Prostate gland (tissue), 2 donors: ENCODE results near the gene KL. TPM values are rescaled to one million over a fixed set of nuclear protein-coding genes. Genes with fewer than 3 reads are reported as not detected.

Experiments
- DNase-seq: peaks from one replicate; pipeline ENCODE4 v3.0.0-alpha.2; 2019; ENCODE audit warnings: low spot score
- H3K27ac ChIP-seq, 2 donors: fragments of 200-600 bp; sonication (generic); 2 replicates each; pipeline ENCODE4 v1.5.1; 2017 to 2019
- H3K27me3 ChIP-seq: fragments of 200-600 bp; sonication (generic); replicated peaks from 2 replicates; pipeline ENCODE4 v1.5.1; 2019; ENCODE audit not compliant: insufficient read depth
- H3K36me3 ChIP-seq, 2 donors: fragments of 200-600 bp; sonication (generic); 1 replicate in 1 of 2; 2 replicates in 1 of 2; pipeline versions ENCODE4 v1.5.1 to v1.8.1; 2017 to 2019
- H3K4me1 ChIP-seq: fragments of 200-600 bp; sonication (generic); replicated peaks from 2 replicates; pipeline ENCODE4 v1.5.1; 2019
- H3K4me3 ChIP-seq, 2 donors: fragments of 200-600 bp; sonication (generic); 2 replicates each; pipeline ENCODE4 v1.5.1; 2017 to 2019
- H3K9me3 ChIP-seq: fragments of 200-600 bp; sonication (generic); 2 replicates; pipeline ENCODE4 v1.5.1; 2017
- CTCF ChIP-seq, 4 experiments: fragments of 200-600 bp in 2 of 4; fragments of 450-650 bp in 2 of 4; sonication (generic) in 2 of 4; IDR thresholded peaks; 1 replicate in 3 of 4; 2 replicates in 1 of 4; pipeline ENCODE4 v1.5.1; 2016 to 2019; ENCODE audit warnings: antibody characterized with exemption in 4 of 4, mild to moderate bottlenecking in 2 of 4, moderate library complexity in 2 of 4
- POLR2A ChIP-seq: fragments of 450-650 bp; IDR thresholded peaks from one replicate; pipeline ENCODE4 v1.6.1; 2016; ENCODE audit warnings: antibody characterized with exemption, mild to moderate bottlenecking
- POLR2AphosphoS5 ChIP-seq: sonication (generic); formaldehyde crosslinking; IDR thresholded peaks from one replicate; pipeline ENCODE4 v1.6.1; 2017; ENCODE audit warnings: antibody characterized with exemption
- WGBS: methylation state at CpG from one replicate; pipeline ENCODE4 v1.1.5; 2018; 5-methylcytosine and 5-hydroxymethylcytosine counted together
- intact Hi-C: fragments of 100-400 bp; cut with DNase I; formaldehyde crosslinking; loops from one replicate; pipeline ENCODE4 v1.14.2; 2022
- total RNA-seq, 2 donors: library from RNA; depleted of rRNA; stranded (reverse); fragments of >200 nt; gene quantifications; one replicate each; pipeline ENCODE4 v1.1.0, GENCODE V29; 2016

KL gene
- total RNA-seq, 2 donors from 2014 or later, result 13.9 to 46.8 TPM

GRCh38 chr13:32969516-32969941 lies 46.7 kb upstream of the KL start:
- Histone ChIP-seq H3K27me3 (no peaks in the 10 kb centered on the region), H3K4me1 (no peaks in the 10 kb centered on the region), H3K36me3 (no peaks in the 10 kb centered on the region), H3K4me3 (no peak overlapping the region), H3K9me3 (no peaks in the 10 kb centered on the region), H3K27ac (no peak overlapping the region)
- WGBS, result 60% methylated on average over 7 of the region's 7 CpGs
- intact Hi-C loops, result no loop called here
- no peak for TF ChIP-seq CTCF (IDR thresholded peaks at IDR 0.05)
- peak; percentile 7 for TF ChIP-seq POLR2AphosphoS5
- DNase-seq, result no peak

DNA sequence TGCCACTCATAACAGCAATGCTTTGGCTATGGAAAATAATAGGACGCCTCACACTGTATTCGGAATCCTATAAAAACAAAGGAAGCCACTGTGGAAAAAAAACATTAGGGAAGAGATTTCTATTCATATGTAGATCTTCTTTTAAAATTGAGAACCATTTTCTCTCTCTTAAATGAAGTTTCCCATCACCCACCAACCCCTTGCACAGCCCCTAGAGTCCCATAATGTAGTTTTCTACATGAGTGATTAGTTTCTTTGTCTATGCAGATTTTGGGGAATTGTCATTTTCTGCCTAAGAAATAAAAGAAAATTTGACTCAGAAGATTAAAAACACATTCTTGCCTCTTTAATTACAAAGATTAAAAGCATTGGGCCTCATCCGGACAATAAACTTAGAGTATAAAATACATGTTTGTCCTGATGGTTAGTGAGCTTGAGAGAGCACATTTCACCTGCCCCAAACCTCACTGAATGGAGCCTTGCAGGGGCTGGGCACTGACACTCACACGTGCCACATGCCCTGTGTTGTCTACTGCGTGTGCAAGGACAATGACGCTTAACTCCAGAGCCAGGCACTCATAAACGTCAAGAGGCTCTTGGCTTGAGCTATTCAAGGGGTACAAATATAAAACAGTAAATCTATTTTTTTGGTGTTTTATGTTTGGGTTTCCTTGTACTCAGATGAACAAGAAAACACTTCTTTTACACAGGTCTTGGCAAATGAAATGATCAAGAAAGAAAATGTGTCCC lies 40.0 kb upstream of the KL start:
- intact Hi-C loops, result no loop called here
- 67% methylated on average over 7 of the region's 7 CpGs for WGBS
- Histone ChIP-seq H3K9me3 (no peaks in the 10 kb centered on the region), H3K36me3 (no peaks in the 10 kb centered on the region), H3K27me3 (no peaks in the 10 kb centered on the region), H3K27ac (no peak overlapping the region), H3K4me3 (no peak overlapping the region), H3K4me1 (no peaks in the 10 kb centered on the region)
- no peak for DNase-seq
- TF ChIP-seq CTCF (IDR thresholded peaks at IDR 0.05), result no peak
- no peak for TF ChIP-seq POLR2A
- TF ChIP-seq POLR2AphosphoS5, result no peak

DNA sequence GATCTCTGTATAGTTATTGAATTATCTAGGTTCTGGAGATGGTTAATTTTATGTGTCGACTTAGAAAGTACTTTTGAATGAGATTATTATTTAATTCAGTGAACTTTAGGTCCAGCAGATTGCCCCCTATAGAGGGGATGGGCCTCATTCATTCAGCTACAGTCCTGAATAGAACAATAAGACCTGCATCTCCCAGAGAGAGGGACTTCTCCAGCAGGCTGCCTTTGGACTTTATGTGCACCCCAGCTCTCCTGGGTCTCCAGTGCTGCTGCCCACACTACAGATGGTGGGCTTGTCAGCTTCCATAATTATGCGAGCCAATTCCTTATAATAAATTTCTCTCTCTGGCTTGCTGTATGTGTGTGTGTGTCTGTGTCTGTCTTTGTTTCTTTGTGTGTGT lies 39.3 kb upstream of the KL start:
- Histone ChIP-seq H3K36me3 (no peaks in the 10 kb centered on the region), H3K4me1 (no peaks in the 10 kb centered on the region), H3K27me3 (no peaks in the 10 kb centered on the region), H3K4me3 (no peak overlapping the region), H3K9me3 (no peaks in the 10 kb centered on the region), H3K27ac (no peak overlapping the region)
- no peak for TF ChIP-seq CTCF (IDR thresholded peaks at IDR 0.05)
- TF ChIP-seq POLR2AphosphoS5, result no peak
- 88% methylated on average over 2 of the region's 2 CpGs for WGBS
- no peak for DNase-seq
- intact Hi-C loops, result no loop called here

DNA sequence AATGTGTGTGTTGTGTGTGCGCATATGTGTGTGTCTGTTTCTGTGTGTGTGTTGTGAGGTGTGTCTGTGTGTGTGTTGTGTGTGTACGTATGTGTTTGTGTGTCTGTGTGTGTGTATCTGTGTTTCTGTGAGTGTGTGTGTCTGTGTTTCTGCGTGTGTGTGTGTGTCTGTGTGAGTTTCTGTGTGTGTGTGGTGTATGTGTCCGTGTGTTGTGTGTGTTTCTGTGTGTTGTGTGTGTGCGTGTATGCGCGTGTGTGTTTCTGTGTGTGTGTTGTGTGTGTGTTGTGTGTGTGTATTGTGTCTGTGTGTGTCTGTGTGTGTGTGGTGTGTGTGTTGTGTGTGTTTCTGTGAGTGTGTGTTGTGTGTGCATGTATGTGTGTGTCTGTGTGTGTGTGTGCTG lies 38.9 kb upstream of the KL start:
- Histone ChIP-seq H3K36me3 (no peaks in the 10 kb centered on the region), H3K27ac (no peak overlapping the region), H3K27me3 (no peaks in the 10 kb centered on the region), H3K4me1 (no peaks in the 10 kb centered on the region), H3K9me3 (no peaks in the 10 kb centered on the region), H3K4me3 (no peak overlapping the region)
- intact Hi-C loops, result no loop called here
- DNase-seq, result no peak
- WGBS, result 83% methylated on average over 7 of the region's 7 CpGs
- TF ChIP-seq POLR2A (no peak), POLR2AphosphoS5 (no peak), CTCF (IDR thresholded peaks at IDR 0.05) (no peak)

GRCh38 chr13:32978278-32978677 lies 37.9 kb upstream of the KL start:
- no peak for TF ChIP-seq CTCF (IDR thresholded peaks at IDR 0.05)
- no peak for TF ChIP-seq POLR2A
- TF ChIP-seq POLR2AphosphoS5, result no peak
- H3K27me3 ChIP-seq, result no peaks in the 10 kb centered on the region
- WGBS, result 88% methylated on average over 4 of the region's 4 CpGs
- intact Hi-C loops, result no loop called here
- H3K9me3 ChIP-seq, result no peaks in the 10 kb centered on the region
- H3K4me3 ChIP-seq, result no peak overlapping the region
- H3K27ac ChIP-seq, result no peak overlapping the region
- H3K4me1 ChIP-seq, result no peaks in the 10 kb centered on the region
- H3K36me3 ChIP-seq, result no peaks in the 10 kb centered on the region
- no peak for DNase-seq
